CD4-positive, CD25-positive, alpha-beta regulatory T cell (primary cell): ENCODE data around the gene CFTR. TPM values are rescaled to one million over a fixed set of nuclear protein-coding genes. Genes with fewer than 3 reads are reported as not detected.

Experiments
- ATAC-seq, 2 donors: fragments of 150-1000 bp; cut with Tn5 transposase; one replicate each; pipeline ENCODE4 v1.10.0; 2021; ENCODE audit warnings: low read depth in 2 of 2, moderate number of reproducible peaks in 2 of 2, moderate library complexity in 1 of 2
- DNase-seq, 3 donors: peaks; one replicate each; pipeline versions ENCODE4 v3.0.0 to v3.0.0-alpha.2; 2012 to 2022; ENCODE audit warnings: mixed read lengths in 1 of 3
- H3K27ac ChIP-seq: one replicate; pipeline ENCODE4 v1.7.0; 2013; ENCODE audit warnings: mild to moderate bottlenecking, low read length; ENCODE audit not compliant: insufficient read depth, poor library complexity, severe bottlenecking
- H3K27me3 ChIP-seq: one replicate; pipeline ENCODE4 v1.7.0; 2013; ENCODE audit warnings: low read length; ENCODE audit not compliant: control insufficient read depth, insufficient read depth
- H3K36me3 ChIP-seq: one replicate; pipeline ENCODE4 v1.7.0; 2013; ENCODE audit warnings: mild to moderate bottlenecking, low read length, moderate library complexity; ENCODE audit not compliant: control insufficient read depth, insufficient read depth
- H3K4me1 ChIP-seq: 2 replicates; pipeline ENCODE4 v1.7.0; 2013; ENCODE audit warnings: mild to moderate bottlenecking, low read length; ENCODE audit not compliant: insufficient read depth, control insufficient read depth, poor library complexity, severe bottlenecking
- H3K4me3 ChIP-seq: one replicate; pipeline ENCODE4 v1.7.0; 2013; ENCODE audit warnings: low read depth, mild to moderate bottlenecking, low read length, moderate library complexity
- H3K9me3 ChIP-seq, 2 experiments: 1 replicate in 1 of 2; 2 replicates in 1 of 2; pipeline ENCODE4 v1.7.0; 2013; ENCODE audit warnings: low read length in 2 of 2, mild to moderate bottlenecking in 1 of 2, moderate library complexity in 1 of 2; ENCODE audit not compliant: control insufficient read depth in 2 of 2
- H3K27ac Mint-ChIP-seq, 3 donors: one replicate each; pipeline ENCODE4 v1.8.0; 2020 to 2022; ENCODE audit warnings: mild to moderate bottlenecking in 3 of 3, mixed read lengths in 3 of 3, moderate library complexity in 2 of 3
- H3K27me3 Mint-ChIP-seq: one replicate; pipeline ENCODE4 v1.8.0; 2022; ENCODE audit warnings: mild to moderate bottlenecking, mixed read lengths
- H3K36me3 Mint-ChIP-seq: one replicate; pipeline ENCODE4 v1.8.0; 2020; ENCODE audit warnings: mixed read lengths
- H3K4me1 Mint-ChIP-seq, 4 donors: one replicate each; pipeline ENCODE4 v1.8.0; 2020 to 2022; ENCODE audit warnings: mixed read lengths in 4 of 4, mild to moderate bottlenecking in 1 of 4
- H3K4me3 Mint-ChIP-seq, 4 donors: one replicate each; pipeline ENCODE4 v1.8.0; 2020 to 2022; ENCODE audit warnings: mild to moderate bottlenecking in 4 of 4, mixed read lengths in 4 of 4, moderate library complexity in 3 of 4
- H3K9me3 Mint-ChIP-seq, 7 donors: one replicate each; pipeline ENCODE4 v1.8.0; 2020 to 2022; ENCODE audit warnings: mixed read lengths in 7 of 7, mild to moderate bottlenecking in 3 of 7, moderate library complexity in 2 of 7
- polyA plus RNA-seq, 4 donors: library from polyadenylated mRNA; unstranded; fragments of 300-500 nt; fragmentation: Illumina TruSeq; gene quantifications; one replicate each; pipeline ENCODE4 v1.2.3, GENCODE V29; 2021
- total RNA-seq: library from RNA; stranded (reverse); gene quantifications from one replicate; pipeline ENCODE4 v1.2.3, GENCODE V29; 2022

CFTR gene
- total and polyA plus RNA-seq, 5 donors from 2014 or later, result not detected

- no peaks in the 10 kb centered on the region for H3K4me1 Mint-ChIP-seq
- ATAC-seq, result no peak
- H3K27ac Mint-ChIP-seq, result no peak overlapping the region
These were observed 110.4 kb downstream of the CFTR start for GRCh38 chr7:117590191-117590590.

GRCh38 chr7:117592011-117592635 is 112.3 kb downstream of the CFTR start:
- Histone ChIP-seq H3K4me1 (no peaks in the 10 kb centered on the region), H3K9me3 (no peaks in the 10 kb centered on the region), H3K36me3 (no peaks in the 10 kb centered on the region), H3K27me3 (no peaks in the 10 kb centered on the region), H3K27ac (no peak overlapping the region), H3K4me3 (no peak overlapping the region)
- H3K9me3 Mint-ChIP-seq, result no peaks in the 10 kb centered on the region
- DNase-seq (no peak), ATAC-seq (no peak)
- H3K27ac Mint-ChIP-seq, result no peak overlapping the region
- no peak overlapping the region for H3K4me3 Mint-ChIP-seq
- no peaks in the 10 kb centered on the region for H3K4me1 Mint-ChIP-seq
- no peaks in the 10 kb centered on the region for H3K27me3 Mint-ChIP-seq
- no peaks in the 10 kb centered on the region for H3K36me3 Mint-ChIP-seq

More at GRCh38 chr7:117590191-117590590, 110.4 kb downstream of the CFTR start:
- H3K27me3 Mint-ChIP-seq, result no peaks in the 10 kb centered on the region
- H3K9me3 ChIP-seq, result no peaks in the 10 kb centered on the region
- no peak overlapping the region for H3K4me3 Mint-ChIP-seq
- H3K36me3 ChIP-seq, result no peaks in the 10 kb centered on the region
- no peaks in the 10 kb centered on the region for H3K36me3 Mint-ChIP-seq
- H3K27me3 ChIP-seq, result no peaks in the 10 kb centered on the region
- H3K9me3 Mint-ChIP-seq, result peaks cover 0 to 3% (median 0%) of the 10 kb centered on the region in 7 donors
- no peak for DNase-seq
- no peaks in the 10 kb centered on the region for H3K4me1 ChIP-seq
- no peak overlapping the region for H3K27ac ChIP-seq
- H3K4me3 ChIP-seq, result no peak overlapping the region

GRCh38 chr7:117596134-117596533 is 116.3 kb downstream of the CFTR start:
- Mint-ChIP-seq H3K27ac (no peak overlapping the region), H3K4me1 (no peaks in the 10 kb centered on the region), H3K36me3 (no peaks in the 10 kb centered on the region), H3K9me3 (no peaks in the 10 kb centered on the region), H3K4me3 (no peak overlapping the region), H3K27me3 (no peaks in the 10 kb centered on the region)
- H3K27me3 ChIP-seq, result no peaks in the 10 kb centered on the region
- ATAC-seq, result no peak
- H3K4me1 ChIP-seq, result no peaks in the 10 kb centered on the region
- H3K27ac ChIP-seq, result no peak overlapping the region
- no peaks in the 10 kb centered on the region for H3K36me3 ChIP-seq
- H3K4me3 ChIP-seq, result no peak overlapping the region
- H3K9me3 ChIP-seq, result no peaks in the 10 kb centered on the region
- no peak for DNase-seq

- no peak overlapping the region for H3K27ac Mint-ChIP-seq
- no peaks in the 10 kb centered on the region for H3K4me1 Mint-ChIP-seq
These were observed 117.9 kb downstream of the CFTR start for GRCh38 chr7:117597755-117598154.

GRCh38 chr7:117600911-117601310 is 121.1 kb downstream of the CFTR start:
- ATAC-seq (no peak), DNase-seq (no peak)
- H3K9me3 Mint-ChIP-seq, result peaks cover 0 to 2% (median 0%) of the 10 kb centered on the region in 7 donors
- no peaks in the 10 kb centered on the region for H3K4me1 Mint-ChIP-seq
- Histone ChIP-seq H3K27me3 (no peaks in the 10 kb centered on the region), H3K36me3 (no peaks in the 10 kb centered on the region), H3K4me3 (no peak overlapping the region), H3K4me1 (no peaks in the 10 kb centered on the region), H3K27ac (no peak overlapping the region), H3K9me3 (no peaks in the 10 kb centered on the region)
- no peaks in the 10 kb centered on the region for H3K36me3 Mint-ChIP-seq
- no peak overlapping the region for H3K27ac Mint-ChIP-seq
- no peak overlapping the region for H3K4me3 Mint-ChIP-seq
- H3K27me3 Mint-ChIP-seq, result no peaks in the 10 kb centered on the region

More at GRCh38 chr7:117597755-117598154, 117.9 kb downstream of the CFTR start:
- H3K4me3 Mint-ChIP-seq, result no peak overlapping the region
- H3K9me3 Mint-ChIP-seq, result no peaks in the 10 kb centered on the region
- Histone ChIP-seq H3K27me3 (no peaks in the 10 kb centered on the region), H3K9me3 (no peaks in the 10 kb centered on the region), H3K27ac (no peak overlapping the region), H3K36me3 (no peaks in the 10 kb centered on the region), H3K4me1 (no peaks in the 10 kb centered on the region), H3K4me3 (no peak overlapping the region)
- ATAC-seq (no peak), DNase-seq (no peak)
- no peaks in the 10 kb centered on the region for H3K36me3 Mint-ChIP-seq
- H3K27me3 Mint-ChIP-seq, result no peaks in the 10 kb centered on the region

- H3K36me3 Mint-ChIP-seq, result no peaks in the 10 kb centered on the region
- no peaks in the 10 kb centered on the region for H3K27me3 Mint-ChIP-seq
- H3K27ac Mint-ChIP-seq, result no peak overlapping the region
- H3K9me3 Mint-ChIP-seq, result peaks cover 0 to 3% (median 1%) of the 10 kb centered on the region in 7 donors
- no peaks in the 10 kb centered on the region for H3K36me3 ChIP-seq
- H3K4me1 Mint-ChIP-seq, result no peaks in the 10 kb centered on the region
- H3K4me1 ChIP-seq, result no peaks in the 10 kb centered on the region
- no peaks in the 10 kb centered on the region for H3K27me3 ChIP-seq
- H3K4me3 ChIP-seq, result no peak overlapping the region
- no peak overlapping the region for H3K27ac ChIP-seq
- DNase-seq (no peak), ATAC-seq (no peak)
- no peak overlapping the region for H3K4me3 Mint-ChIP-seq
- H3K9me3 ChIP-seq, result no peaks in the 10 kb centered on the region
These were observed 123.8 kb downstream of the CFTR start for GRCh38 chr7:117603627-117604026.

GRCh38 chr7:117605712-117606111 is 125.9 kb downstream of the CFTR start:
- H3K4me1 ChIP-seq, result no peaks in the 10 kb centered on the region
- H3K27ac ChIP-seq, result no peak overlapping the region
- no peaks in the 10 kb centered on the region for H3K9me3 ChIP-seq
- no peaks in the 10 kb centered on the region for H3K36me3 Mint-ChIP-seq
- peaks cover 0 to 3% (median 1%) of the 10 kb centered on the region in 7 donors for H3K9me3 Mint-ChIP-seq
- H3K27me3 ChIP-seq, result no peaks in the 10 kb centered on the region
- no peak for DNase-seq
- no peak overlapping the region for H3K4me3 Mint-ChIP-seq
- no peak for ATAC-seq
- no peaks in the 10 kb centered on the region for H3K36me3 ChIP-seq
- no peak overlapping the region for H3K4me3 ChIP-seq
- no peaks in the 10 kb centered on the region for H3K4me1 Mint-ChIP-seq
- H3K27ac Mint-ChIP-seq, result no peak overlapping the region
- H3K27me3 Mint-ChIP-seq, result no peaks in the 10 kb centered on the region

GRCh38 chr7:117606132-117606531 is 126.3 kb downstream of the CFTR start:
- H3K27me3 ChIP-seq, result no peaks in the 10 kb centered on the region
- no peaks in the 10 kb centered on the region for H3K36me3 ChIP-seq
- DNase-seq (no peak), ATAC-seq (no peak)
- no peaks in the 10 kb centered on the region for H3K36me3 Mint-ChIP-seq
- no peak overlapping the region for H3K27ac ChIP-seq
- H3K9me3 ChIP-seq, result no peaks in the 10 kb centered on the region
- no peaks in the 10 kb centered on the region for H3K4me1 ChIP-seq
- no peak overlapping the region for H3K27ac Mint-ChIP-seq
- H3K4me3 ChIP-seq, result no peak overlapping the region
- H3K4me1 Mint-ChIP-seq, result no peaks in the 10 kb centered on the region
- no peaks in the 10 kb centered on the region for H3K27me3 Mint-ChIP-seq
- H3K4me3 Mint-ChIP-seq, result no peak overlapping the region
- peaks cover 0 to 3% (median 1%) of the 10 kb centered on the region in 7 donors for H3K9me3 Mint-ChIP-seq
